Measurements from ENCODE around the gene SEPTIN5. TPM values are rescaled to one million over a fixed set of nuclear protein-coding genes. Genes with fewer than 3 reads are reported as not detected.

Gene SEPTIN5
- total RNA-seq, 1 experiment from 2014 or later = 36.0 TPM

DNA sequence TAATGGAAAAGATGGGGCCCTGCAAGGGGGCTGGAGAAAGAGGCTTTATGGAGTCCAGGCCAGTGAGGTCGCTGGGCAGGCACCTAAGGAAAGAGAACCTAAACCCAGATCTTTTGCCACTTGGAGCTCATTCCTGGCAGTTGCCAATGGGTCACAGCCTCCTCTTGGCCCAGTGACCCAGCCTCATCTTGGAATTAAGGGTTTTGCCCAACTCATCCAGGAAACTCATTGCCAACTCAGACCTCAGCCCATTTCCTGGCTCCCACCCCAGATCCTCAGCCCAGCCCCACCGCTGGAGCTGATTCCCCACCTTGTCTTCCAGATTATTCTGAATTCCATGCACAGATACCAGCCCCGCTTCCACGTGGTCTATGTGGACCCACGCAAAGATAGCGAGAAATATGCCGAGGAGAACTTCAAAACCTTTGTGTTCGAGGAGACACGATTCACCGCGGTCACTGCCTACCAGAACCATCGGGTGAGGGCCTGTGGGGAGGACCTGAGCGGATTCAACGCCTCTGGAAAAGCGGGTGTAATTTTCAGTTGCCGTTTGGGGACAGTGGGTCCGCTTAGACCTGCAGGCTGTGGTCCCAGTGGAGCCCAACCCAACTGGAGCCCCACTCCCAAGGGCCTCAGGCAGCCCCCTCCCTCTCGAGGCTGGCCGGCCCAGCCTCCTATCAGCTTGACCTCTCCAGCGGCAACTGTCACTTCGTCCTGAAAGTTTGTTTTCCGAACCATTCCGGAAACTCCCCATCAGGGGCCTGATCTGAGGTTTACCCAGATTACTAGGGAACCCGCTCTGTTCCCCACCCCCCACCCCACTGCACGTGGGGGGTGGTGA lies 50.6 kb downstream of the SEPTIN5 start:
- H3K4me3 ChIP-seq (ENCODE audit: insufficient read depth, low read depth, low read length) = no peak overlapping the region; the same call in 1 of the 2 replicates
- peaks cover 83% of the 10 kb centered on the region for H3K27me3 ChIP-seq (ENCODE audit: control insufficient read depth, insufficient read depth, low read length)
- DNase-seq = peak; percentile 81
- no peaks in the 10 kb centered on the region for H3K36me3 ChIP-seq (replicated peaks; ENCODE audit: control insufficient read depth, insufficient read depth, low read length)

DNA sequence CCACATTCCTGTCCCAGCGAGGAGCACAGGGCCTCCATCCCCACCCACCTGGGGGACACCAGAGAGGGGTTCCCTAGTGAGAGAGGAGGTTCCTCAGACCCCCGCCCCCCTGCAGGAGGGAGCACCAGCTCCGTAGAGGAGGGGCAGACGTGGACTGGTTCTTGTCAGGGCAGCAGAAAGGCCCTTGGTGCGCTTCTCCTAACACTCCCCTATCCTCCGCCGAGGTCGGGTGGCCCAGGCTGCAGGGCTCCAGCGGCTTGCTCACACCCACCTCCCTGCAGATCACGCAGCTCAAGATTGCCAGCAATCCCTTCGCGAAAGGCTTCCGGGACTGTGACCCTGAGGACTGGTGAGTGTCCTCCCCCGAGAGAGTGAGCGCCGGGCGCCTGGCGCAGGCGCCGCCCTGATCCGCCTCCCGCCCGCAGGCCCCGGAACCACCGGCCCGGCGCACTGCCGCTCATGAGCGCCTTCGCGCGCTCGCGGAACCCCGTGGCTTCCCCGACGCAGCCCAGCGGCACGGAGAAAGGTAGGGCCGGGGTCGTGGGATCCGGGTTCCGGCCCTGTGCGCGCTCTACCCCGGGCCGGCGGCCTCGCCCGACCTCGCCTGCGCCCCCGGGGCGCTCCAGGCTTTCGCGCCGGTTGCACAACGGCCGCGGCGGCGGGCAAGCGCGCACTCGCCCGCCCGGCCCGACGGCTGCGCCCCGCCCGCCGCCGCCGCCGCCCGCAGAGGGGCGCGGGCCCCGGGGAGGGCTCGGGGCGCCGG lies 51.4 kb downstream of the SEPTIN5 start:
- Histone ChIP-seq H3K36me3 (replicated peaks; ENCODE audit: control insufficient read depth, insufficient read depth, low read length) (no peaks in the 10 kb centered on the region), H3K27me3 (ENCODE audit: control insufficient read depth, insufficient read depth, low read length) (peaks cover 78% of the 10 kb centered on the region), H3K4me3 (ENCODE audit: insufficient read depth, low read depth, low read length) (peak overlapping the region; percentile 22; the same call in 1 of the 2 replicates)
- DNase-seq = peak; percentile 87

DNA sequence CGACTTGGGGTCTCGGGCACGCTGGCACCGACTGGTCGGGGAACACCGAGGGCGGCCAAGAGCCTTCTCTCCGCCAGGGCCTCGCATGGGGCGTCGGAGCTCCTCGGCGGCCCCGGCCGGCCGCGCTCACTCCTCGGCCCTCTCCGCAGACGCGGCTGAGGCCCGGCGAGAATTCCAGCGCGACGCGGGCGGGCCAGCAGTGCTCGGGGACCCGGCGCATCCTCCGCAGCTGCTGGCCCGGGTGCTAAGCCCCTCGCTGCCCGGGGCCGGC lies 51.9 kb downstream of the SEPTIN5 start:
- no peak overlapping the region; the same call in 1 of the 2 replicates for H3K4me3 ChIP-seq (ENCODE audit: insufficient read depth, low read depth, low read length)
- no peaks in the 10 kb centered on the region for H3K36me3 ChIP-seq (replicated peaks; ENCODE audit: control insufficient read depth, insufficient read depth, low read length)
- DNase-seq = peak; percentile 78
- peaks cover 74% of the 10 kb centered on the region for H3K27me3 ChIP-seq (ENCODE audit: control insufficient read depth, insufficient read depth, low read length)

DNA sequence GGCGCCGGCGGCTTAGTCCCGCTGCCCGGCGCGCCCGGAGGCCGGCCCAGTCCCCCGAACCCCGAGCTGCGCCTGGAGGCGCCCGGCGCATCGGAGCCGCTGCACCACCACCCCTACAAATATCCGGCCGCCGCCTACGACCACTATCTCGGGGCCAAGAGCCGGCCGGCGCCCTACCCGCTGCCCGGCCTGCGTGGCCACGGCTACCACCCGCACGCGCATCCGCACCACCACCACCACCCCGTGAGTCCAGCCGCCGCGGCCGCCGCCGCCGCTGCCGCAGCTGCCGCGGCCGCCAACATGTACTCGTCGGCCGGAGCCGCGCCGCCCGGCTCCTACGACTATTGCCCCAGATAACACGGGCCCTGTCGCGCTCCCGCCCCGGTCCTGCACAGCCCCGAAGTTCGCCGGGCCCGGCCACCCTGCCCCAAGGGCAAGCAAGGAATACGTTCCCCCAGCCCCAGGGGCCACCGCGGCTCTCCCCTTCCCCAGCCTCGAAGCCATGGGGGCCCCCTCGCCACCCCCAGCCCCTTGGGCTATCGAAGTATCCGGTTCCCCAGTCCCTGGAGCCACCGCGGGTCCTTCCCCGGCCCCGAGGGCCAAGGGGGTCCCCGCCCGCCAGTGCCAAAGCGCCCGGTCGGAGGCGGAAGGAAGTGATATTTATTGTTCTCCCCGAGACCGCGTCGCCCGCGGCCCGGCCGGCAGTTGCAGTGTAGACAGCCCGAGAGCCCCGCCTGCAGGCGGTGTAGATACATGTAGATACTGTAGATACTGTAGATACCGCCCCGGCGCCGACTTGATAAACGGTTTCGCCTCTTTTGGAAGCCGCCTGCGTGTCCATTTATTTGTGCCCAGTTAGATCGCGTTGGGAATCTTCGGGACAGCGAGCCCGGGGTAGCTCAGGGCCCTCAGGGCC lies 52.5 kb downstream of the SEPTIN5 start:
- peak; percentile 85 for DNase-seq
- Histone ChIP-seq H3K36me3 (replicated peaks; ENCODE audit: control insufficient read depth, insufficient read depth, low read length) (no peaks in the 10 kb centered on the region), H3K27me3 (ENCODE audit: control insufficient read depth, insufficient read depth, low read length) (peaks cover 68% of the 10 kb centered on the region), H3K4me3 (ENCODE audit: insufficient read depth, low read depth, low read length) (peak overlapping the region; percentile 21; the same call in 1 of the 2 replicates)

DNA sequence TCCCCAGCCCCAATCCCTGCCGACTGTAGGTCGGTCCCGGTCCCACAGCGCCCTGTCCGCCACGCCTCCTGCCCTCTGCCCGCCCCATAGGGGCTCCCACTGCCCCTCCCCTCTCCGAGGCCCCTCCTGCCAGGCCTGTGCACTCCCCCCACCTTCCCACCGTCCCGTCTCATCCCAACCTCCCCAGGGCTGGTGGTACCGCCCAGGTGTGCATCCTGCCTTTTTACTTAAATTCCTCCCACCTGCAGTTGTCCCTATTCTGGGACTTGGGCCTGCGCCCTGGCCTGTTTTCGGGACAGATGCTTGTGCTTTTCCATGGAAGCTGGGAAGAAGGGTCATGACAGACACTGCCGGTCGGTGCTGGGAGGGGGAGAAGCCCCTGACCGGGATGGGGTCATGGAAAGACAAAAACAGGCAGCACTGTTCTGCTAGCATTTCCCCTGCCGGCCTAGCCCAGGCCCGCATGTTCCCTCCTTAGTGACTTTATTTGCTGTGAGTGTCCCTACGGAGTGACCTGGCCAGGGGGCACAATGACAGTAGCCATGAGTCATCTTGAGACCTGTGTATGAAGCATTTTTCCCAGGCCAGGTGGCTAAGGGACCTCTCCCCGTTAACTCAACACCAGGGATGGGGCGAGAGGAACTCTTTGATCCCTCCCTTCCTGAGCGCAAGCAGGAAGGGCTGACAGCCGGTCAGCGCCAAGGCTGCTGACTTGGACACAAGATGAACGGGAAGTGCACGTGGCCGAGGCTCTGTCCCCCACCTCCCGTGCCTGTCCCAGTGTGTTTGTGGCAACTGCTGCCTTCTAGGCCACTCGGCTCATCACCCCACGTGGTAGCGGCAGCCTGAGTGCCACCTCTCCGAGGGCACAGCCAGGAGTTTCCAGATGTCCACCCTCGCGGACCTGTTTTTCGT lies 53.4 kb downstream of the SEPTIN5 start:
- no peaks in the 10 kb centered on the region for H3K36me3 ChIP-seq (replicated peaks; ENCODE audit: control insufficient read depth, insufficient read depth, low read length)
- DNase-seq = peak; percentile 95
- peak overlapping the region; percentile 21; the same call in 1 of the 2 replicates for H3K4me3 ChIP-seq (ENCODE audit: insufficient read depth, low read depth, low read length)
- peaks cover 59% of the 10 kb centered on the region for H3K27me3 ChIP-seq (ENCODE audit: control insufficient read depth, insufficient read depth, low read length)

DNA sequence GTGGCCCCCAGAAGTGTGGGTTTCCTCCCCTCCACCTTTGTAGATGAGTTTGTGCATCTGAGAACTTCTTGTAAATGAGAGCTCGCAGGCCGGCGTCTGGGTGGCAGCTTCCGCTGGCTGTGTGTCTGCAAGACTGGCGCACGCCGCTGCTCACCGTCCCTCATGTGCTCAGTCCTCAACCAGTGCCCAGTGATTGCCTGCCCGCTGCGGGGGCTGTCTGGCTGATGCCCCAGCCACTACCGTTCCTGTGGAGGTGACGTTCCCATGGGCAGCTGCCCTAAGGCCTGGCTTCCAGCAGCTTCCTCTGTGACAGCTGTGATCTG lies 55.1 kb downstream of the SEPTIN5 start:
- H3K27me3 ChIP-seq (ENCODE audit: control insufficient read depth, insufficient read depth, low read length) = peaks cover 42% of the 10 kb centered on the region; the same call in 1 of the 2 replicates
- DNase-seq = no peak
- H3K4me3 ChIP-seq (ENCODE audit: insufficient read depth, low read depth, low read length) = no peak overlapping the region
- H3K36me3 ChIP-seq (replicated peaks; ENCODE audit: control insufficient read depth, insufficient read depth, low read length) = no peaks in the 10 kb centered on the region

DNA sequence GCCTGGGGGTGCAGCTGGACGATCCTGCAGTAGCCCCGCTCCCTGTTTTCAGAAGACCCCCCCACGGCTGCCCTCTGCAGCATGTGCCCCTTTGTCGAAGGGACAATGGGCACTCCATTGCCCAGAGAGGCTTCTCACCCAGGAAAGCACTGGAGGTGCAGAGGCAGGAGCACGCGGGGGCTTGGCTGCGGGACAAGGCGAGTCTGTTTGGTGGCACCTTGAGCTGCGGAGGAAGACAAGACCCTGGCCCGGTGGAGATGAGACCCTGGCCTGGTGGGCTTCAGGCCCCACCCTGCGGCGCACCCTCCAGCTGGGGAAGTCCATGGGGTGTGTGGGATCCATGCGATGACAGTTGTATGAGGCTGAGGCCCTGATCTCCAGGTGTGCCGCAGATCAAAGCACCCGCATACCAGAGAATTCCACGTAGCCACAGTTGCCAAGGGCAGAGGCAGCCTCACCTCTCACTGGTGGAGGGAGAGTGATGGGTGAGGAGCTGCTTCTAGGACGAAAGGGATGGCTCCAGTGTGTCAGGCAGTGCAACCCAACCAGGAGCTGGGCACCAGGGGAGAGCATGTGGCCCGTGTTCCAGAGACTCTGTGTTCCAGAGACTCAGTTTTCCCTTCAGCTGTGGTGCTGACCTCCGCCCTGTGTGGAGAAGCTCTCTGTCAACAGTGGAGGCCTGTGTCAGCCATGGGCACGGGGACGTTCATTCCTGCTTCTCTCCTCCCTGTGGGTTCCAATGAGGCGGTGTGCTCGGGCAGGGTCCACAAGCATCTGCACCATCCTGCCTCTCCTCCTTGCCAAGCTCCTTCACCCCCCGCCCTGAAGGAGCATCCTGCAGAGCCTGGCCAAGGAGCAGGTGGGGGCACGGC lies 56.3 kb downstream of the SEPTIN5 start:
- Histone ChIP-seq H3K36me3 (replicated peaks; ENCODE audit: control insufficient read depth, insufficient read depth, low read length) (no peaks in the 10 kb centered on the region), H3K27me3 (ENCODE audit: control insufficient read depth, insufficient read depth, low read length) (peaks cover 30% of the 10 kb centered on the region; the same call in 1 of the 2 replicates), H3K4me3 (ENCODE audit: insufficient read depth, low read depth, low read length) (no peak overlapping the region)
- no peak for DNase-seq

DNA sequence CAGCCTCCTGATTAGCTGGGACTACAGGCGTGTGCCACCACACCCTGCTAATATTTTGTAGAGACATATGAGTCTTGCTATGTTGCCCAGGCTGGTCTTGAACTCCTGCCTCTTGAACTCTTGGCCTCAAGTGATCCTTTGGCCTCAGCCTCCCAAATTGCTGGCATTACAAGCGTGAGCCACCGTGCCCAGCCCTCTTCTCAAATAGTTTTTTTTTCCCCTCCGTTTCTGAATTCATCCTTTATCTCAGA lies 58.0 kb downstream of the SEPTIN5 start:
- H3K27me3 ChIP-seq (ENCODE audit: control insufficient read depth, insufficient read depth, low read length) = peaks cover 14% of the 10 kb centered on the region; the same call in 1 of the 2 replicates
- H3K36me3 ChIP-seq (replicated peaks; ENCODE audit: control insufficient read depth, insufficient read depth, low read length) = no peaks in the 10 kb centered on the region
- no peak for DNase-seq

More for the DNA sequence above, 58.0 kb downstream of the SEPTIN5 start:
- H3K4me3 ChIP-seq (ENCODE audit: insufficient read depth, low read depth, low read length) = no peak overlapping the region

Other genes with a start within 250 kb of the SEPTIN5 start
- gene UFD1, start 235.3 kb upstream of the SEPTIN5 start, total RNA-seq (2014; rRNA removed; shearing (Covaris generic)) = 48.6 and 61.3 TPM in 2 replicates
- 35.8 and 36.8 TPM in 2 replicates for gene CDC45, start 234.6 kb upstream of the SEPTIN5 start, total RNA-seq (2014; rRNA removed; shearing (Covaris generic))
- gene CLDN5, start 190.1 kb upstream of the SEPTIN5 start, total RNA-seq (2014; rRNA removed; shearing (Covaris generic)) = 2.0 and 3.0 TPM in 2 replicates
- gene GP1BB, start 9.0 kb downstream of the SEPTIN5 start, total RNA-seq (2014; rRNA removed; shearing (Covaris generic)) = 3.7 and 7.3 TPM in 2 replicates
- gene TBX1, start 46.3 kb downstream of the SEPTIN5 start, total RNA-seq (2014; rRNA removed; shearing (Covaris generic)) = 6.2 and 6.7 TPM in 2 replicates
- 31.4 and 38.2 TPM in 2 replicates for gene GNB1L, start 140.4 kb downstream of the SEPTIN5 start, total RNA-seq (2014; rRNA removed; shearing (Covaris generic))
- 12.3 and 12.7 TPM in 2 replicates for gene RTL10, start 140.4 kb downstream of the SEPTIN5 start, total RNA-seq (2014; rRNA removed; shearing (Covaris generic))
- 1.4 and 1.7 TPM in 2 replicates for gene COMT, start 227.3 kb downstream of the SEPTIN5 start, total RNA-seq (2014; rRNA removed; shearing (Covaris generic))
- gene TXNRD2, start 227.3 kb downstream of the SEPTIN5 start, total RNA-seq (2014; rRNA removed; shearing (Covaris generic)) = 3.3 and 5.0 TPM in 2 replicates